Endothelial cell of umbilical vein (primary cell): ENCODE results near the gene KLF4. TPM values are rescaled to one million over a fixed set of nuclear protein-coding genes. Genes with fewer than 3 reads are reported as not detected.

Experiments used
- BruUV-seq: library from RNA; stranded (reverse); fragments of 400-500 nt; replicated peaks from 2 replicates; lab custom pipeline; 2021; lab: Mats Ljungman, UMichigan
- CTCF ChIA-PET: fragments of 300-600, 350-600 bp; sonication (Branson Sonifier 250); formaldehyde crosslinking; loops from one replicate; lab custom pipeline; 2021; ENCODE audit warnings: antibody characterized with exemption, inconsistent platforms; lab: Charles Lee
- POLR2A ChIA-PET: fragments of 300-600, 350-600 bp; sonication (Branson Sonifier 250); formaldehyde crosslinking; loops from one replicate; lab custom pipeline; 2021; ENCODE audit warnings: antibody characterized with exemption, inconsistent platforms; lab: Charles Lee
- DNase-seq: peaks from one replicate; pipeline ENCODE4 v3.0.0-alpha.2; 2011; ENCODE audit warnings: low read depth, low spot score
- FAIRE-seq: peaks from 2 replicates; lab custom pipeline; 2011; peaks lifted over from hg19 to GRCh38; lab: Jason Lieb, UNC
- H2AFZ ChIP-seq: 2 replicates; pipeline ENCODE4 v1.6.0; 2012; ENCODE audit warnings: low read depth, low read length, control low read depth, inconsistent platforms
- H3K27ac ChIP-seq: 2 replicates; pipeline ENCODE4 v1.5.1; 2011; ENCODE audit warnings: low read depth, mild to moderate bottlenecking, control low read depth, low read length, moderate library complexity; ENCODE audit not compliant: insufficient read depth
- H3K27me3 ChIP-seq, 2 experiments: 2 replicates each; pipeline versions ENCODE4 v1.6.0 to v1.6.1; 2011; ENCODE audit warnings: low read length in 2 of 2, mixed read lengths in 1 of 2; ENCODE audit not compliant: control insufficient read depth in 2 of 2, insufficient read depth in 2 of 2
- H3K36me3 ChIP-seq, 2 experiments: 2 replicates in 1 of 2; 3 replicates in 1 of 2; pipeline ENCODE4 v1.5.1; 2011; ENCODE audit warnings: low read length in 2 of 2, mild to moderate bottlenecking in 1 of 2, moderate library complexity in 1 of 2; ENCODE audit not compliant: control insufficient read depth in 2 of 2, insufficient read depth in 2 of 2; ENCODE audit errors: extremely low read depth in 1 of 2
- H3K4me1 ChIP-seq: 3 replicates; pipeline ENCODE4 v1.5.1; 2011; ENCODE audit warnings: mild to moderate bottlenecking, low read length; ENCODE audit not compliant: control insufficient read depth, insufficient read depth; ENCODE audit errors: extremely low read depth
- H3K4me2 ChIP-seq: 2 replicates; pipeline ENCODE4 v1.6.1; 2011; ENCODE audit warnings: low read length, control low read depth, mixed read lengths; ENCODE audit not compliant: insufficient read depth
- H3K4me3 ChIP-seq, 3 experiments: fragments of 200-600 bp in 1 of 3; sonication (generic), shearing (Covaris generic) in 1 of 3; replicated peaks in 1 of 3; 2 replicates each; pipeline ENCODE4 v1.5.1; 2011 to 2016; ENCODE audit warnings: control low read depth in 3 of 3, low read length in 3 of 3, mild to moderate bottlenecking in 2 of 3, inconsistent platforms in 1 of 3, low read depth in 1 of 3, moderate library complexity in 1 of 3; ENCODE audit not compliant: insufficient read depth in 1 of 3
- H3K79me2 ChIP-seq: 2 replicates; pipeline ENCODE4 v1.6.0; 2012; ENCODE audit warnings: low read length, inconsistent platforms; ENCODE audit not compliant: control insufficient read depth, insufficient read depth
- H3K9ac ChIP-seq: replicated peaks from 2 replicates; pipeline ENCODE3; 2011; ENCODE audit warnings: low read length, control low read depth; ENCODE audit not compliant: insufficient read depth; ENCODE audit errors: extremely low read depth
- H3K9me1 ChIP-seq: replicated peaks from 3 replicates; pipeline ENCODE4 v1.6.0; 2011; ENCODE audit warnings: mild to moderate bottlenecking, low read length; ENCODE audit not compliant: control insufficient read depth, insufficient read depth; ENCODE audit errors: extremely low read depth
- H3K9me3 ChIP-seq: replicated peaks from 2 replicates; pipeline ENCODE4 v1.5.1; 2012; ENCODE audit warnings: low read length, inconsistent platforms; ENCODE audit not compliant: control insufficient read depth, insufficient read depth
- H4K20me1 ChIP-seq: replicated peaks from 2 replicates; pipeline ENCODE3; 2011; ENCODE audit warnings: mild to moderate bottlenecking, low read length; ENCODE audit not compliant: control insufficient read depth, insufficient read depth; ENCODE audit errors: extremely low read depth
- EZH2 ChIP-seq: IDR thresholded peaks from 2 replicates; pipeline ENCODE4 v1.6.1; 2012; ENCODE audit warnings: borderline replicate concordance, low read depth, mild to moderate bottlenecking, moderate library complexity, low read length, inconsistent platforms; ENCODE audit not compliant: severe bottlenecking
- FOS ChIP-seq: IDR thresholded peaks from 2 replicates; pipeline ENCODE4 v1.6.1; 2011; ENCODE audit warnings: mild to moderate bottlenecking, low read length, moderate library complexity, borderline replicate concordance; ENCODE audit not compliant: insufficient read depth
- GATA2 ChIP-seq: IDR thresholded peaks from 2 replicates; pipeline ENCODE4 v1.7.0; 2011; ENCODE audit warnings: low read depth, mild to moderate bottlenecking, moderate library complexity, mixed read lengths, low read length; ENCODE audit not compliant: insufficient read length, insufficient read depth
- JUN ChIP-seq: IDR thresholded peaks from 2 replicates; pipeline ENCODE4 v1.6.1; 2011; ENCODE audit warnings: borderline replicate concordance, low read depth; ENCODE audit not compliant: insufficient read length, insufficient read depth
- MYC ChIP-seq: IDR thresholded peaks from one replicate; pipeline ENCODE4 v1.6.1; 2011; ENCODE audit warnings: mild to moderate bottlenecking, low read depth, low read length
- POLR2A ChIP-seq: IDR thresholded peaks from 2 replicates; pipeline ENCODE4 v1.6.1; 2012; ENCODE audit warnings: low read depth, mild to moderate bottlenecking, control low read depth, low read length
- POLR2AphosphoS5 ChIP-seq: IDR thresholded peaks from 2 replicates; pipeline ENCODE4 v1.6.1; 2012; ENCODE audit warnings: low read depth, mild to moderate bottlenecking, control low read depth, low read length, moderate library complexity; ENCODE audit not compliant: insufficient read depth
- dilution Hi-C: fragments of 300-500 bp; cut with MboI; formaldehyde crosslinking; loops from one replicate; pipeline ENCODE4 v1.15.0; 2019; ENCODE audit warnings: low sequenced_read_pairs; ENCODE audit not compliant: extremely low pct_ligation_motif_present
- intact Hi-C: fragments of 100-400 bp; cut with micrococcal nuclease; formaldehyde crosslinking; loops from one replicate; pipeline ENCODE4 v1.10.0; 2022
- polyA plus RNA-seq, 4 experiments: library from polyadenylated mRNA; depleted of rRNA in 3 of 4; stranded (reverse) in 3 of 4; unstranded in 1 of 4; fragments of >200 nt; gene quantifications; 2 replicates each; pipeline versions ENCODE4 v1.2.1 to v1.2.3, GENCODE V29; 2011 to 2012; ENCODE audit warnings: missing spikeins in 1 of 4
- total RNA-seq: library from RNA; stranded (reverse); gene quantifications from 2 replicates; pipeline ENCODE4 v1.2.3, GENCODE V29; 2021
- TF ChIP-seq, protein P1 (sequence below), 2 donors: IDR thresholded peaks; 1 replicate in 1 of 2; 2 replicates in 1 of 2; pipeline ENCODE4 v1.5.1; 2011; ENCODE audit warnings: low read length in 2 of 2, mild to moderate bottlenecking in 2 of 2, moderate library complexity in 2 of 2, control low read depth in 1 of 2, inconsistent platforms in 1 of 2, low read depth in 1 of 2; ENCODE audit not compliant: insufficient read depth in 1 of 2; ENCODE audit errors: extremely low read depth in 1 of 2
- TF ChIP-seq, protein P2 (sequence below): IDR thresholded peaks from 2 replicates; pipeline ENCODE4 v1.6.1; 2011; ENCODE audit not compliant: insufficient read depth, insufficient read length

The KLF4 gene
- total and polyA plus RNA-seq, 2 donors (not counting 3 experiments of a cell fraction or from before 2014, with no cell fraction given) = 1.5 to 2.4 TPM

DNA sequence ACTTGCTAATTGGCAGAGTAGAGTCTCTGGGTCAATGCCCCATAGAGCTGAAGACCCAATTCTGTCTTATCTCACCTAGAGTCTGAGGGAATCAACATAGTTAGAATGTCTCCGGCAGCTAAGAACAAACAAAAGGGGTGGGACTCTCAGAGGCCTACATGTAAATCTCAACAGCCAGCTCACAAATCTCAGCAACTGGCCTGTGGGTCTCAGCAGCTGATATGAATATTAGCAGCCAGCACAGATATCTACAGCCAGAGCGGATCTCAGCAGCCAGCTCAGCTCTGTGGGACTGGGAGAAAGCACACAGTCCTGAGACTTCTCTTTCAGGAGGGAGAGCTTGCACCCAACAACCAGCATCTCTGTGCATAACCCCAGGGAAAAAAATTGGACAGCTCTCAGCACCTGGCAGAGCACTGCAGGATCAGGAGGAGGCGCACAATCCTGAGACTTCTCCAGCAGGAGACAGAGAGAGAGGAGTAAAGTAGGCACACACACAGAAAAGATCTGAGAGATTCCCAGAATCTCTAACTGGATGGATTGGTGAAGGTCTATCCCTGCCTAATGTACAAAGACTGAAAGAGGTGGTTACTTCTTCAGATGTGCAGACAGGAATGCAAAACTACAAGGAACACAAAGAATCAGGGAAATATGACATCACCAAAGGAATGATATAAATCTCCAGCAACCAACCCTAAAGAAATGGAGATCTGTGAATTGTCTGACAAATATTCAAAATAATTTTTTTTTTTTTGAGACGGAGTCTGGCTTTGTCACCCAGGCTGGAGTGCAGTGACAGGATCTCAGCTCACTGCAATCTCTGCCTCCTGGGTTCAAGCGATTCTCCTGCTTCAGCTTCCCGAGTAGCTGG lies 29.2 kb downstream of the KLF4 start:
- POLR2A ChIA-PET = interaction anchor here (0.6 kb wide), 1 partner anchor 178 kb away, joined by 3 read pairs; no protein-coding TSS in a partner anchor
- DNase-seq = no peak
- intact Hi-C loops = no loop called here

More for the DNA sequence above, 29.2 kb downstream of the KLF4 start:
- no peaks in the 10 kb centered on the region for H3K79me2 ChIP-seq
- no peaks in the 10 kb centered on the region for H3K9me1 ChIP-seq
- FAIRE-seq = no peak
- no peaks in the 10 kb centered on the region for H4K20me1 ChIP-seq
- peaks cover 3% of the 10 kb centered on the region for H3K4me1 ChIP-seq
- no peak overlapping the region for H2AFZ ChIP-seq
- dilution Hi-C loops = no loop called here
- BruUV-seq = no TSS peak
- no peaks in the 10 kb centered on the region for H3K9me3 ChIP-seq
- CTCF ChIA-PET = interaction anchor here (0.9 to 1.4 kb wide), 3 partner anchors 12 to 1105 kb away, joined by 3 to 5 read pairs (median 3); no protein-coding TSS in a partner anchor
- H3K4me2 ChIP-seq = no peak overlapping the region
- no peak overlapping the region for H3K4me3 ChIP-seq
- no peak overlapping the region for H3K27ac ChIP-seq
- H3K27me3 ChIP-seq = no peaks in the 10 kb centered on the region
- TF ChIP-seq MYC (no peak), GATA2 (no peak), FOS (no peak), POLR2A (no peak), EZH2 (no peak), JUN (no peak), POLR2AphosphoS5 (no peak)
- TF ChIP-seq, protein P1, sequence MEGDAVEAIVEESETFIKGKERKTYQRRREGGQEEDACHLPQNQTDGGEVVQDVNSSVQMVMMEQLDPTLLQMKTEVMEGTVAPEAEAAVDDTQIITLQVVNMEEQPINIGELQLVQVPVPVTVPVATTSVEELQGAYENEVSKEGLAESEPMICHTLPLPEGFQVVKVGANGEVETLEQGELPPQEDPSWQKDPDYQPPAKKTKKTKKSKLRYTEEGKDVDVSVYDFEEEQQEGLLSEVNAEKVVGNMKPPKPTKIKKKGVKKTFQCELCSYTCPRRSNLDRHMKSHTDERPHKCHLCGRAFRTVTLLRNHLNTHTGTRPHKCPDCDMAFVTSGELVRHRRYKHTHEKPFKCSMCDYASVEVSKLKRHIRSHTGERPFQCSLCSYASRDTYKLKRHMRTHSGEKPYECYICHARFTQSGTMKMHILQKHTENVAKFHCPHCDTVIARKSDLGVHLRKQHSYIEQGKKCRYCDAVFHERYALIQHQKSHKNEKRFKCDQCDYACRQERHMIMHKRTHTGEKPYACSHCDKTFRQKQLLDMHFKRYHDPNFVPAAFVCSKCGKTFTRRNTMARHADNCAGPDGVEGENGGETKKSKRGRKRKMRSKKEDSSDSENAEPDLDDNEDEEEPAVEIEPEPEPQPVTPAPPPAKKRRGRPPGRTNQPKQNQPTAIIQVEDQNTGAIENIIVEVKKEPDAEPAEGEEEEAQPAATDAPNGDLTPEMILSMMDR (IDR thresholded peaks at IDR 0.05; ENCODE audit: extremely low read depth in 1 of 2, insufficient read depth in 1 of 2, low read depth in 1 of 2, low read length in 2 of 2) = no peak
- TF ChIP-seq, protein P2, sequence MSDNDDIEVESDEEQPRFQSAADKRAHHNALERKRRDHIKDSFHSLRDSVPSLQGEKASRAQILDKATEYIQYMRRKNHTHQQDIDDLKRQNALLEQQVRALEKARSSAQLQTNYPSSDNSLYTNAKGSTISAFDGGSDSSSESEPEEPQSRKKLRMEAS = no peak
- no peak overlapping the region for H3K9ac ChIP-seq
- no peaks in the 10 kb centered on the region for H3K36me3 ChIP-seq
